ENCODE data around the gene FAM98A. TPM values are rescaled to one million over a fixed set of nuclear protein-coding genes. Genes with fewer than 3 reads are reported as not detected.

FAM98A gene
- total and polyA plus RNA-seq, 9 of the 15 experiments (the other 6 are each of a cell fraction or from before 2014, with no cell fraction given): 16.5 to 238 (median 44.6) TPM

DNA sequence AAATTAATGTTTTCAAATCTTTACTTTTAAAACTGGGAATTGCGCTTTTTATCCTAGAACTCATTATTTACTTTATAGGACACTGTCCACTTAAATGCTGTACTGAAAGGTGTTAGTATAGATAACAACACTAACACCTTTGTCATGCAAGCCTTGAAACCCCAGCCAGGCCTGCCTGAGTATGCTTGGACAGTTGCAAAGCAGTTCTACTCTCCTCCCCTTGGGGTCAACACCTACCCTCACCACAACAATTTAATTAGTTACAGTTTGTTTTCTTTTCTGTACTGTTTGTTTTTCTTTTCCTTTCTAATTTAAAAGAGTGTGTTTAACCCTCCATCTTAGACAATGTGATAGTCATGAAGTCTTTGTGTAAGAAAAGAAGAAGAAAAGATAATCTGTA is 18.9 kb upstream of the FAM98A start (continued):
- TF ChIP-seq ZNF239 (CRISPR knock-in tag; IDR thresholded peaks at IDR 0.05) (no peak), HDGF (IDR thresholded peaks at IDR 0.05) (no peak), NFIC (IDR thresholded peaks at IDR 0.05) (no peak), RBM25 (IDR thresholded peaks at IDR 0.05; ENCODE audit: low read depth, low read length, severe bottlenecking) (no peak)

- POLR2A ChIA-PET: no interaction called here
- H3K27me3 ChIP-seq (ENCODE audit: control insufficient read depth in 2 of 2, insufficient read depth in 2 of 2, low read length in 2 of 2): no peaks in the 10 kb centered on the region
- no peak overlapping the region for H3K4me2 ChIP-seq (ENCODE audit: insufficient read depth, low read length)
- H3K9me3 ChIP-seq (replicated peaks; ENCODE audit: control insufficient read depth, insufficient read depth, low read depth, low read length): no peaks in the 10 kb centered on the region
- WGBS (ENCODE audit: insufficient coverage, low coverage, missing lambda C conversion rate): 0% methylated on average over 2 of the region's 2 CpGs
- H4K20me1 ChIP-seq (replicated peaks; ENCODE audit: control insufficient read depth, insufficient read depth, low read length): no peaks in the 10 kb centered on the region
- no peaks in the 10 kb centered on the region for H3K79me2 ChIP-seq (ENCODE audit: control insufficient read depth, insufficient read depth, low read length)
- CTCF ChIA-PET (ENCODE audit: low intra/inter-chr PET ratio): no interaction called here
- ATAC-seq: no peak
- H3K36me3 ChIP-seq (ENCODE audit: control insufficient read depth, insufficient read depth, low read length): no peaks in the 10 kb centered on the region
- DNase-seq (ENCODE audit: extremely low read depth in 1 of 4, low spot score in 3 of 4): no peak
- H3K9me1 ChIP-seq (ENCODE audit: control insufficient read depth, insufficient read depth, low read length): no peaks in the 10 kb centered on the region
- no peak overlapping the region for H2AFZ ChIP-seq (ENCODE audit: low read depth, low read length)
- no peak overlapping the region for H3K27ac ChIP-seq (ENCODE audit: extremely low read depth, low read depth, low read length)
- no TSS peak for BruUV-seq (replicated peaks)
- no peak overlapping the region for H3K4me3 ChIP-seq
- no peaks in the 10 kb centered on the region for H3K4me1 ChIP-seq (replicated peaks in 1 of 2; ENCODE audit: control insufficient read depth in 2 of 2, insufficient read depth in 2 of 2, low read length in 2 of 2)
- TF ChIP-seq ID3 (CRISPR knock-in tag; IDR thresholded peaks at IDR 0.05) (no peak), ID3 (tag; IDR thresholded peaks at IDR 0.05) (no peak), L3MBTL2 (IDR thresholded peaks at IDR 0.05) (no peak), NCOR1 (IDR thresholded peaks at IDR 0.05) (no peak), CEBPG (CRISPR knock-in tag; IDR thresholded peaks at IDR 0.05) (no peak), CEBPG (tag; conservative IDR thresholded peaks at IDR 0.05 in 1 of 2, IDR thresholded peaks at IDR 0.05 in 1 of 2) (no peak), HBP1 (CRISPR knock-in tag; IDR thresholded peaks at IDR 0.05) (no peak), HDGF (IDR thresholded peaks at IDR 0.05) (no peak), ZNF134 (CRISPR knock-in tag; conservative IDR thresholded peaks at IDR 0.05) (no peak), JUND (IDR thresholded peaks at IDR 0.05; ENCODE audit: borderline replicate concordance, low read depth, low read length) (no peak), JUND (tag; IDR thresholded peaks at IDR 0.05; ENCODE audit: borderline replicate concordance, low read depth, low read length) (no peak), DMBX1 (CRISPR knock-in tag; IDR thresholded peaks at IDR 0.05; ENCODE audit: borderline replicate concordance) (no peak), MXI1 (IDR thresholded peaks at IDR 0.05; ENCODE audit: low read depth, low read length) (no peak)
- FAIRE-seq: no peak
- intact Hi-C loops (cut with micrococcal nuclease) (no loop called here), in situ Hi-C loops (cut with MboI) (no loop called here)
- H3K9ac ChIP-seq (ENCODE audit: insufficient read depth in 1 of 2, low read depth in 2 of 2, low read length in 2 of 2): no peak overlapping the region
Measured at GRCh38 chr2:33617401-33617800, 18.3 kb upstream of the FAM98A start.
